ENCODE results near the gene MEIS3.

GRCh38 chr19:47438793-47439220 lies 19.5 kb upstream of the MEIS3 start:
- TF ChIP-seq CTCF (IDR thresholded peaks at IDR 0.05) (no peak), POLR2A (IDR thresholded peaks at IDR 0.05) (no peak)

Data from right lobe of liver (tissue), 4 donors.